Fibroblast of mammary gland (primary cell): ENCODE measurements around the gene KLHL9.

Experiments
- DNase-seq: peaks from one replicate; pipeline ENCODE4 v3.0.0-alpha.2; 2010; ENCODE audit warnings: low read depth
- H3K4me3 ChIP-seq: 2 replicates; pipeline ENCODE4 v1.5.1; 2011; ENCODE audit warnings: low read depth, mild to moderate bottlenecking, low read length, moderate library complexity; ENCODE audit not compliant: control insufficient read depth
- CTCF ChIP-seq: conservative IDR thresholded peaks from 2 replicates; pipeline ENCODE4 v1.5.1; 2011; ENCODE audit warnings: low read depth, low read length, inconsistent platforms; ENCODE audit not compliant: control insufficient read depth, insufficient read depth

The KLHL9 gene

GRCh38 chr9:21357479-21358460 is 22.6 kb upstream of the KLHL9 start:
- DNase-seq: peak; percentile 16
- no peak overlapping the region for H3K4me3 ChIP-seq
- no peak for TF ChIP-seq CTCF

GRCh38 chr9:21350787-21351186 is 15.6 kb upstream of the KLHL9 start, which contains the start of gene IFNA6:
TSS of gene IFNA6 (minus strand) at chr9:21350887. CDS start at chr9:21350887, 0 bp downstream.
- H3K4me3 ChIP-seq: no peak within 1 kb of the TSS
- no peak for DNase-seq
- TF ChIP-seq CTCF: no peak

DNA sequence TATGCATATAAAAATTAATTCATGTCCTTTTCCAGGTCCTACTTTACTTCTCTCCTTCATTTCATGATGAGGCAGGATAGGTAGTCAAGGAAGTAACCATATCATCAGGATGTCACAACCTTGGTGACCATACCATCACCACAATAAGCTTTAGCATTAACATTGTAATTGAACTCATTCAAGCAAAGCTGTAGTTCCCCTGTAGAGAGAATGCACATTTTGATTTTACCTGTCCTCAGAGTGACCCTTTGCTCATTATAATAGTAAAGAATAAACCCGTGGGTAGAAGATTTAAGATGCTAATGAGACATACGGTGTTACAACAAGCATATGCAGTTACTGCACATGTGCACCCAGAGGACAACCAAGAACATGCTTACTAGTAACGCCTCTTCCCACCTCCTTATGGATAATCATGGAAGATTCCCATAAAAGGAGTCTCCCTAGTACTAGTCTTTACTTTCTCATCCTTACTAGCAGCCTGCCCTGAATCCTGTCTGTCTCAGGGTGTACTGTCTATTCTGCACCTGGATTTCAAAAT is 13.3 kb upstream of the KLHL9 start:
- no peak for TF ChIP-seq CTCF
- no peak overlapping the region for H3K4me3 ChIP-seq
- no peak for DNase-seq

DNA sequence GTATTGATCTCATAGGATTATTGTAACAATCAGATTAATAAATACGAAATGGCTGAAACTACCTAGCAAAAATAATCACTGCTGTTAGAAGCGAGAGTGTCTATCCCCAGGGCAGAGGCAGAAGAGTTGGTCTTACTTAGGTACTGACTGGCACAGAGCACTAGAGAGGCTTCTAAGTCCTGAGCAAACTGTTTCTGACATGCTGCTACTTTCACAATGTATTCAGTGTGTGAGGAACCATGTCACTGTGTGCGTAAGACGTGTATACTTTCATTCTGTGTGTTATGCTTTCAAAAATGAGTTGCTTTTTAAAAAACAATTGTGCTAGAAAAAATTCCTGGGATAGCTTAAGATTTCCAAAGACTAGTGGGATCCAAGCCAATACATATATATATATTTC is 5.5 kb upstream of the KLHL9 start:
- DNase-seq: no peak
- H3K4me3 ChIP-seq: no peak overlapping the region
- no peak for TF ChIP-seq CTCF

GRCh38 chr9:21336457-21336856 is 1.3 kb upstream of the KLHL9 start:
- TF ChIP-seq CTCF: no peak
- DNase-seq: no peak
- H3K4me3 ChIP-seq: no peak overlapping the region

GRCh38 chr9:21333226-21333625 is 2.0 kb downstream of the KLHL9 start:
- H3K4me3 ChIP-seq: peak overlapping the region; percentile 8
- no peak for TF ChIP-seq CTCF
- DNase-seq: no peak
